ENCODE measurements around the gene UBE2V1. TPM values are rescaled to one million over a fixed set of nuclear protein-coding genes. Genes with fewer than 3 reads are reported as not detected.

Gene UBE2V1
- total and polyA plus RNA-seq, 8 donors, result 37.9 to 61.7 (median 53.3) TPM

DNA sequence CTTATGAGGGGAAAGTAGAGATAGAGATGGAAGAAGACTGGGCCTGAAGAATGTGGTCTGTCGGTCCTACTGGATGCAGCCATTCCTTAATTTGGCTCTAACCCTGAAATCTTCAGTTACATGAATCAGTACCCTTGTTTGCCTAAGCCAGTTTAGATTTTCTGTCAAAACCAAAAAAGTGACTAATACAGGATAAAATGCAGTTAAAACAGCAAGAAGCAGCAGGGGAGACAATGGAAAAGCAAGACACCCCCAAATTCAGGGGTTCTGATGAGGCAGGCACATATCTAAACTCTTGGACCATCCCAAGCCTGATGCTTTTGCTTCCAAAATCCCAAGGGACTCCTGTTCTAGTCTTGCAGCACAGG lies 17.4 kb upstream of the UBE2V1 start:
- no peak for DNase-seq
- WGBS, 2 donors, result 70 to 91% methylated on average over 1 of the region's 1 CpG
- intact Hi-C loops (cut with DNase I), result no loop called here
- no peak for FAIRE-seq
- Histone ChIP-seq H3K9me3 (no peaks in the 10 kb centered on the region), H3K4me1 (peaks cover 0 to 10% (median 5%) of the 10 kb centered on the region in 3 donors), H3K27ac (no peak overlapping the region), H3K4me3 (no peak overlapping the region), H3K36me3 (peaks cover 0 to 24% (median 0%) of the 10 kb centered on the region in 3 donors), H3K27me3 (no peaks in the 10 kb centered on the region)
- no peak for ATAC-seq
- TF ChIP-seq, protein P1, sequence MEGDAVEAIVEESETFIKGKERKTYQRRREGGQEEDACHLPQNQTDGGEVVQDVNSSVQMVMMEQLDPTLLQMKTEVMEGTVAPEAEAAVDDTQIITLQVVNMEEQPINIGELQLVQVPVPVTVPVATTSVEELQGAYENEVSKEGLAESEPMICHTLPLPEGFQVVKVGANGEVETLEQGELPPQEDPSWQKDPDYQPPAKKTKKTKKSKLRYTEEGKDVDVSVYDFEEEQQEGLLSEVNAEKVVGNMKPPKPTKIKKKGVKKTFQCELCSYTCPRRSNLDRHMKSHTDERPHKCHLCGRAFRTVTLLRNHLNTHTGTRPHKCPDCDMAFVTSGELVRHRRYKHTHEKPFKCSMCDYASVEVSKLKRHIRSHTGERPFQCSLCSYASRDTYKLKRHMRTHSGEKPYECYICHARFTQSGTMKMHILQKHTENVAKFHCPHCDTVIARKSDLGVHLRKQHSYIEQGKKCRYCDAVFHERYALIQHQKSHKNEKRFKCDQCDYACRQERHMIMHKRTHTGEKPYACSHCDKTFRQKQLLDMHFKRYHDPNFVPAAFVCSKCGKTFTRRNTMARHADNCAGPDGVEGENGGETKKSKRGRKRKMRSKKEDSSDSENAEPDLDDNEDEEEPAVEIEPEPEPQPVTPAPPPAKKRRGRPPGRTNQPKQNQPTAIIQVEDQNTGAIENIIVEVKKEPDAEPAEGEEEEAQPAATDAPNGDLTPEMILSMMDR (IDR thresholded peaks at IDR 0.05), result no peak

DNA sequence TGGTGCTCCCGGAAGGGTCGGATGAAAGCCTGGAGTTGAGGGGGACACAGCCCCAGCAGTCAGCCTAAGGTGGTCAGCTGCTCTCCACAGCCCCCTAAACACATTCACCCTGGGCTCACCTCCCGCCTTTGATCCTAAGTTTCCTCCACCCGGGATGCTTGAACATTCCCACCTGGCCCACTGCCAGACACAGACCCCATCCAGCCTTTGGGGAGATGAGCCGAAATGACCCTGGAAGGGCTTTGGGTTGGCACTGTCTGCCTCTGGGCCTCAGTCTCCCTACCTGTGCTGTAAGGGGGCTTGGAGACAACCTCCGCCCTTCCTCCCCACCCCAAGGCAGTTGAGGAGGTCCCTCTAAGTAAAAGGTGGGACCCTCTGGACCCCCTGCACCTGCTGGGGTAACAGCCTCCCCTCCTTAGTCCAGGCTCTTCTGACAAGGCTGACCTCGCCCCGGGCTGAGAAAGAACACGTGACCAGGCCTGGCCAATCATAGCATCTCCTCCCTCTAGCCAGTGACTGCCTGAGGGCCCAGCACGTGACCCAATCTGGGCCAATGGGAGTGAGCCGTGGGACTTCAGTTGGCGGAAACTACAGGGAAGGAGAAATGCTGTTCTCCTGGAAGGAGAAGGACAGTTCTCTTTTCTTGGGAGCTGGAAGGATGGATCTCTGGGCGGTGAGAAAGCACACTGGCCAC lies 16.9 kb upstream of the UBE2V1 start:
- H3K4me1 ChIP-seq, result peaks cover 0 to 10% (median 5%) of the 10 kb centered on the region in 3 donors
- 93 to 94% methylated on average over 13 of the region's 13 CpGs for WGBS, 2 donors
- no peaks in the 10 kb centered on the region for H3K9me3 ChIP-seq
- no peak for FAIRE-seq
- no peaks in the 10 kb centered on the region for H3K27me3 ChIP-seq
- H3K27ac ChIP-seq, result no peak overlapping the region
- no peak for DNase-seq
- TF ChIP-seq, protein P1 (IDR thresholded peaks at IDR 0.05), result no peak
- ATAC-seq, result no peak
- intact Hi-C loops (cut with DNase I), result no loop called here
- peaks cover 0 to 26% (median 0%) of the 10 kb centered on the region in 3 donors for H3K36me3 ChIP-seq
- H3K4me3 ChIP-seq, result no peak overlapping the region

DNA sequence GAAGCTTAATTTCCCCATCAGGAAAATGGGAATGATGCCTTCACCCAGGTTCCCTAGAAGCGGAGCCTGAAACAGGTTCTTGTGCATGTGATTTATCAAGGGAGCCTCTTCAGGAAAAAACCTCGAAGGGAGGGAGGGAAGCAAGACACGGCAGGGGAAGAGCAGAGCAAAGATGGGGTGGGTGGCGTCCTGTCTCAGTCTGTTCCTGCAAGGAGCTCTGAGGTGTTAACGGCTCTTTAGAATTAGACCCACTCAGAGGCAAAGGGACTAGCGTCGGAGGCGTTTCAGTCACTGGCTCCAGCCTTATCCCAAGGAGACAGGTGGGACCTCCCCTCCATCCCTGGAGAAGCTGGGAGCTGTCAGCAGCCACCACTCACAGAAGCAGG lies 15.6 kb upstream of the UBE2V1 start:
- peaks cover 0 to 10% (median 5%) of the 10 kb centered on the region in 3 donors for H3K4me1 ChIP-seq
- ATAC-seq (no peak), DNase-seq (no peak), FAIRE-seq (no peak)
- H3K27ac ChIP-seq, result no peak overlapping the region
- no peaks in the 10 kb centered on the region for H3K9me3 ChIP-seq
- no peak overlapping the region for H3K4me3 ChIP-seq
- TF ChIP-seq, protein P1 (IDR thresholded peaks at IDR 0.05), result no peak
- H3K27me3 ChIP-seq, result no peaks in the 10 kb centered on the region
- peaks cover 0 to 30% (median 0%) of the 10 kb centered on the region in 3 donors for H3K36me3 ChIP-seq
- intact Hi-C loops (cut with DNase I), result no loop called here
- 91% methylated on average over 8 of the region's 8 CpGs for WGBS, 2 donors

DNA sequence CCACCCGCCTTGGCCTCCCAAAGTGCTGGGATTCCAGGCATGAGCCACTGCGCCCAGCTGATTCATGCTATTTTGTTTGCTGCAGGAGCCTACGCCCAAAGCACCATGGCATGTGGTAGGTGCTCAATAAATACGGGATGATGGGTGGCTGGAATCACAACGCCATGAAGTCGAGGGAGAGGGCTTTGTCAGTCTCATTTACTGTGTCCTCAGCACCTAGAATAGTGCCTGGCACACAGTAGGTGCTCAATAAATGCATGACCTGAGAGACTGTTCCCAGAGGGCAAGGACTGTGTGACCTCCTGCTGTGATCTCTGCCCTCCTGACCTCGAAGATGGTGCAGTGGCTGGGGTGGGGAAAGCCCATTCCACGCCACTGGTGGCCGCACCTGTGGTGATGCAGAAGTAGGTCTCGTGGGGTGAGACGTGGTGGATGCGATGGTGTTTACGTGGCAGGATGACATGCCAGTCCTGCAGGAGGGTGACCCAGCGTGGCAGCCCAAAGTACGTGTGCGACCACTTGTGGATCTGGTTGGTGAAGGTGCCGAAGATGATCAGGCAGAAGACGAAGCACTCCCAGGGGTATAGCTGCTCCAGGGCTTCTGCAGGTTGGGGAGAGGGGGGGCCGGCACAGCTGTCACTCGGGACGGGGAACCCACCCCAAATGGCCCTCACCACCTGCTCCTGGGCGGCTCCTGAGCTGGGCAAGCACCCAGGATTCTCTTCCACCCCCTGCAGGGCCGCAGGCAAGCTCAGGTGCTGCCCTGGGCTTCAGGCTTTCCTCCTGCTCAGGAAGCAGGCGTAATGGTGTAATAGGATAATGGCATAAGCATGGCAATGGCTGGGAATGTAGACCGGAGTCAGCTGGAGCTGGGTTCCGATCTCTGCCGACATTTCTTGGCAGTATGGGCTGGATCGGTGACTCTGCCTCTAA lies 14.9 kb upstream of the UBE2V1 start:
- peak in 1 of 6 donors; percentile 43 for DNase-seq
- WGBS, 2 donors, result 93 to 95% methylated on average over 28 of the region's 28 CpGs
- no peak for ATAC-seq
- H3K27me3 ChIP-seq, result no peaks in the 10 kb centered on the region
- TF ChIP-seq, protein P1 (IDR thresholded peaks at IDR 0.05), result no peak
- intact Hi-C loops (cut with DNase I), result no loop called here
- FAIRE-seq, result no peak
- no peak overlapping the region for H3K27ac ChIP-seq
- H3K9me3 ChIP-seq, result no peaks in the 10 kb centered on the region
- peaks cover 0 to 30% (median 0%) of the 10 kb centered on the region in 3 donors for H3K36me3 ChIP-seq
- peaks cover 0 to 10% (median 5%) of the 10 kb centered on the region in 3 donors for H3K4me1 ChIP-seq
- H3K4me3 ChIP-seq, result no peak overlapping the region
